ENCODE measurements around the gene RPL39. TPM values are rescaled to one million over a fixed set of nuclear protein-coding genes. Genes with fewer than 3 reads are reported as not detected.
"Not testable (repeated sequence)": the region's sequence is repeated elsewhere in the genome, so short reads cannot be mapped to it uniquely, and the experiment has no call there.

RPL39 gene
- total and polyA plus RNA-seq, 7 donors: 1,072 to 6,099 (median 1,581) TPM

GRCh38 chrX:119755981-119756533 lies 35.4 kb downstream of the RPL39 start:
- Histone ChIP-seq H3K36me3 (ENCODE audit: insufficient read depth in 1 of 2, low read depth in 1 of 2) (no peaks in the 10 kb centered on the region), H3K4me3 (no peak overlapping the region), H3K4me1 (no peaks in the 10 kb centered on the region), H3K9me3 (no peaks in the 10 kb centered on the region), H3K27me3 (ENCODE audit: insufficient read depth in 3 of 3, low read length in 2 of 3) (peaks cover 0 to 26% (median 7%) of the 10 kb centered on the region in 3 donors), H3K27ac (no peak overlapping the region)
- ATAC-seq: no peak
- 55 to 60% (median 58%) methylated on average over 7 of the region's 7 CpGs for WGBS, 3 donors
- no peak for DNase-seq
- TF ChIP-seq, protein P1, sequence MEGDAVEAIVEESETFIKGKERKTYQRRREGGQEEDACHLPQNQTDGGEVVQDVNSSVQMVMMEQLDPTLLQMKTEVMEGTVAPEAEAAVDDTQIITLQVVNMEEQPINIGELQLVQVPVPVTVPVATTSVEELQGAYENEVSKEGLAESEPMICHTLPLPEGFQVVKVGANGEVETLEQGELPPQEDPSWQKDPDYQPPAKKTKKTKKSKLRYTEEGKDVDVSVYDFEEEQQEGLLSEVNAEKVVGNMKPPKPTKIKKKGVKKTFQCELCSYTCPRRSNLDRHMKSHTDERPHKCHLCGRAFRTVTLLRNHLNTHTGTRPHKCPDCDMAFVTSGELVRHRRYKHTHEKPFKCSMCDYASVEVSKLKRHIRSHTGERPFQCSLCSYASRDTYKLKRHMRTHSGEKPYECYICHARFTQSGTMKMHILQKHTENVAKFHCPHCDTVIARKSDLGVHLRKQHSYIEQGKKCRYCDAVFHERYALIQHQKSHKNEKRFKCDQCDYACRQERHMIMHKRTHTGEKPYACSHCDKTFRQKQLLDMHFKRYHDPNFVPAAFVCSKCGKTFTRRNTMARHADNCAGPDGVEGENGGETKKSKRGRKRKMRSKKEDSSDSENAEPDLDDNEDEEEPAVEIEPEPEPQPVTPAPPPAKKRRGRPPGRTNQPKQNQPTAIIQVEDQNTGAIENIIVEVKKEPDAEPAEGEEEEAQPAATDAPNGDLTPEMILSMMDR (IDR thresholded peaks at IDR 0.05): no peak
- intact Hi-C loops (cut with DNase I): loop anchor here in 1 of 2 donors (10.0 kb wide), 1 partner anchor 241 kb away; no protein-coding TSS in a partner anchor

- intact Hi-C loops (cut with DNase I): loop anchor here in 1 of 2 donors (10.0 kb wide), 1 partner anchor 239 kb away; no protein-coding TSS in a partner anchor
- TF ChIP-seq, protein P1 (IDR thresholded peaks at IDR 0.05): peak; percentile 17
- H3K9me3 ChIP-seq: no peaks in the 10 kb centered on the region
- H3K27ac ChIP-seq: no peak overlapping the region
- ATAC-seq (no peak), DNase-seq (no peak)
- no peaks in the 10 kb centered on the region for H3K36me3 ChIP-seq (ENCODE audit: insufficient read depth in 1 of 2, low read depth in 1 of 2)
- no peaks in the 10 kb centered on the region for H3K4me1 ChIP-seq
- 65 to 70% (median 67%) methylated on average over 8 of the region's 8 CpGs for WGBS, 3 donors
- no peak overlapping the region for H3K4me3 ChIP-seq
- H3K27me3 ChIP-seq (ENCODE audit: insufficient read depth in 3 of 3, low read length in 2 of 3): peaks cover 0 to 13% (median 2%) of the 10 kb centered on the region in 3 donors
Observed at GRCh38 chrX:119753639-119754257, 37.7 kb downstream of the RPL39 start.

- Histone ChIP-seq H3K4me1 (no peaks in the 10 kb centered on the region), H3K27me3 (ENCODE audit: insufficient read depth in 3 of 3, low read length in 2 of 3) (peaks cover 0 to 8% (median 0%) of the 10 kb centered on the region in 3 donors), H3K36me3 (ENCODE audit: insufficient read depth in 1 of 2, low read depth in 1 of 2) (no peaks in the 10 kb centered on the region), H3K27ac (no peak overlapping the region), H3K4me3 (no peak overlapping the region), H3K9me3 (no peaks in the 10 kb centered on the region)
- no peak for DNase-seq
- 95 to 98% (median 95%) methylated on average over 3 of the region's 3 CpGs for WGBS, 3 donors
- intact Hi-C loops (cut with DNase I): loop anchor here in 1 of 2 donors (10.0 kb wide), 1 partner anchor 238 kb away; no protein-coding TSS in a partner anchor
- ATAC-seq: no peak
- TF ChIP-seq, protein P1 (IDR thresholded peaks at IDR 0.05): no peak
Observed at GRCh38 chrX:119753001-119753400, 38.4 kb downstream of the RPL39 start.

GRCh38 chrX:119750751-119751150 lies 40.7 kb downstream of the RPL39 start:
- not testable (repeated sequence) for H3K9me3 ChIP-seq; ATAC-seq; H3K4me3 ChIP-seq; H3K27me3 ChIP-seq (ENCODE audit: insufficient read depth in 3 of 3, low read length in 2 of 3); H3K36me3 ChIP-seq (ENCODE audit: insufficient read depth in 1 of 2, low read depth in 1 of 2); H3K27ac ChIP-seq; H3K4me1 ChIP-seq; DNase-seq
- WGBS, 3 donors: 93 to 96% methylated on average over 17 to 20 of the region's 27 CpGs; no CpG with 5 or more reads in 1 of the 3 donors
- intact Hi-C loops (cut with DNase I): loop anchor here in 1 of 2 donors (10.0 kb wide), 1 partner anchor 236 kb away; no protein-coding TSS in a partner anchor

DNA sequence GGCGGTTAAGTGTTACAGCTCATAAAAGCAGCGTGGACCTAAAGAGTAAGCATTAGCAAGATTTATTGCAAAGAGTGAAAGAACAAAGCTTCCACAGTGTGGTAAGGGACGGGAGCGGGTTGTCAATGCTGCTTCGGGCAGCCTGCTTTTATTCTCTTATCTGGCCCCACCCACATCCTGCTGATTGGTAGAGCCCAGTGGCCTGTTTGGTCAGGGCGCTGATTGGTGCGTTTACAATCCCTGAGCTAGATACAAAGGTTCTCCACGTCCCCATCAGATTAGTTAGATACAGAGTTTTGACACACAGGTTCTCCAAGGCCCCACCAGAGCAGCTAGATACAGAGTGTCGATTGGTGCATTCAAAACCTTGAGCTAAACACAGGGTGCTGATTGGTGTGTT lies 41.3 kb downstream of the RPL39 start:
- H3K36me3 ChIP-seq (ENCODE audit: insufficient read depth in 1 of 2, low read depth in 1 of 2); H3K4me1 ChIP-seq; H3K27ac ChIP-seq; H3K9me3 ChIP-seq; DNase-seq; ATAC-seq; H3K4me3 ChIP-seq; H3K27me3 ChIP-seq (ENCODE audit: insufficient read depth in 3 of 3, low read length in 2 of 3): not testable (repeated sequence)
- intact Hi-C loops (cut with DNase I): loop anchor here in 1 of 2 donors (10.0 kb wide), 1 partner anchor 235 kb away; no protein-coding TSS in a partner anchor
- WGBS, 3 donors: 64 to 74% (median 65%) methylated on average over 9 of the region's 9 CpGs

Measured in psoas muscle (tissue), 8 donors.